Brain pericyte (primary cell): ENCODE results near the gene DUSP2.
A peak's percentile ranks its signal among the peaks of the same experiment; 100 is the strongest.
"Not testable (repeated sequence)": the region's sequence is repeated elsewhere in the genome, so short reads cannot be mapped to it uniquely, and the experiment has no call there.

Experiments
- DNase-seq: peaks from one replicate; pipeline ENCODE4 v3.0.0-alpha.2; 2012; ENCODE audit warnings: low read depth, low spot score

Gene DUSP2

DNA sequence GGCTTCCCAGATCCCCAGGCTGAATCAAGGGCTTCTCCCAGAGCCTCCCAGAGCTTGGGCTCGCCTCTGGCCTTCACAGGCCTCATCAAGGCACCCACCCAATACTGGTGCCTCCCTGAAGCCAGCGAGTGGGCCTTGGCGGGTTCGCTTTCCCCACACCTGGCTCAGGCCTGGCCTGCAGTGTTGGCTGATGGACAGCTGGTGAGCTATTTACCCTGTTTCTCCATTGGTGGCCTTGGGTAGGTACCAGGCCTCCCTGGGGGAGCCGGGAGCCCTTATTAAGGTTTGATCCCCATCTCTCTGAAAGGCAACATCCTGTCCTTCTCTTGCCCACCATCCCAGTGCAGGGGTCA is 18.2 kb upstream of the DUSP2 start:
- no peak for DNase-seq

- DNase-seq, result no peak
Observed at GRCh38 chr2:96161898-96162297, 16.7 kb upstream of the DUSP2 start.

GRCh38 chr2:96160366-96160765 is 15.1 kb upstream of the DUSP2 start:
- not testable (repeated sequence) for DNase-seq

DNA sequence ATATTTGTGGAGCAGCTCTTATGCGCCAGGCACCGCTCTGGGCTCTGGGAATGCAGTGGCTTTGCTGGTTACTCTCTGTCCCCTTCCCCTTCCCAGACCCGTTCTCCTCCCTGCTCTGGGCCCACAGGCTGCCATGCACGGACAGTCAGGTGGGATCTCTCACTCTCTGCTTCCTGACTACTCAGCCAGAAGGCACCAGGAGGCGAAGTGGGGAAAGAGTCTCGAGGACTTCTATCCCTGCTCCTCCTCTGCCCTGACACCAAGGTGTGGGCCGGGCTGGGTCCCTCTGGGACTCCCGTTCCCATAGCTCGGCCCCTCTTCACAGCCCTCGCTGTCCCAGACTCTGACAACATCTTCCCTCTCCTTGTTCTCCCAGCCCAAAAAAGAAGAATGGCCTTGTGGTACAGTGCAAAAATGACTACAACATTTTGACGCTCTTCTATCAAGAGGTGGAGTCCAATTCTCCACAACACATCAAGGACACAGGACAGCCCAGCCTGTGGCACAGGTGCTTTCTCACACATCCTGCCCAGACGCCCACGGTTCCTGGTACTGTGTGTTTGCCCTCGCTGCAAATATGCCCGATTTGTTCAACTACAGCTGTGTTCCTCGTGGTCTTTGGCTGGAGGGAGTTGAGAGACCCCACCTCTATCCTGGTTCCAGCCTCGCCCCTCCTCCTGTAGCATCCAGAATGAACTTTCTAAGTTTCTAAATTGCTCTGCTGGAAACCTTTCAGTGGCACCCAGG is 14.0 kb upstream of the DUSP2 start:
- no peak for DNase-seq

- DNase-seq, result no peak
Observed at GRCh38 chr2:96158554-96158940, 13.3 kb upstream of the DUSP2 start.

- DNase-seq, result no peak
Observed at GRCh38 chr2:96157649-96158553, 12.7 kb upstream of the DUSP2 start.

- no peak for DNase-seq
Observed at GRCh38 chr2:96156926-96157648, 11.8 kb upstream of the DUSP2 start.

GRCh38 chr2:96156011-96156820 is 11.0 kb upstream of the DUSP2 start:
- DNase-seq, result no peak

GRCh38 chr2:96154506-96155380 is 9.5 kb upstream of the DUSP2 start:
- no peak for DNase-seq

GRCh38 chr2:96153991-96154431 is 8.8 kb upstream of the DUSP2 start:
- no peak for DNase-seq

- DNase-seq, result no peak
Observed at GRCh38 chr2:96153291-96153713, 8.1 kb upstream of the DUSP2 start.

DNA sequence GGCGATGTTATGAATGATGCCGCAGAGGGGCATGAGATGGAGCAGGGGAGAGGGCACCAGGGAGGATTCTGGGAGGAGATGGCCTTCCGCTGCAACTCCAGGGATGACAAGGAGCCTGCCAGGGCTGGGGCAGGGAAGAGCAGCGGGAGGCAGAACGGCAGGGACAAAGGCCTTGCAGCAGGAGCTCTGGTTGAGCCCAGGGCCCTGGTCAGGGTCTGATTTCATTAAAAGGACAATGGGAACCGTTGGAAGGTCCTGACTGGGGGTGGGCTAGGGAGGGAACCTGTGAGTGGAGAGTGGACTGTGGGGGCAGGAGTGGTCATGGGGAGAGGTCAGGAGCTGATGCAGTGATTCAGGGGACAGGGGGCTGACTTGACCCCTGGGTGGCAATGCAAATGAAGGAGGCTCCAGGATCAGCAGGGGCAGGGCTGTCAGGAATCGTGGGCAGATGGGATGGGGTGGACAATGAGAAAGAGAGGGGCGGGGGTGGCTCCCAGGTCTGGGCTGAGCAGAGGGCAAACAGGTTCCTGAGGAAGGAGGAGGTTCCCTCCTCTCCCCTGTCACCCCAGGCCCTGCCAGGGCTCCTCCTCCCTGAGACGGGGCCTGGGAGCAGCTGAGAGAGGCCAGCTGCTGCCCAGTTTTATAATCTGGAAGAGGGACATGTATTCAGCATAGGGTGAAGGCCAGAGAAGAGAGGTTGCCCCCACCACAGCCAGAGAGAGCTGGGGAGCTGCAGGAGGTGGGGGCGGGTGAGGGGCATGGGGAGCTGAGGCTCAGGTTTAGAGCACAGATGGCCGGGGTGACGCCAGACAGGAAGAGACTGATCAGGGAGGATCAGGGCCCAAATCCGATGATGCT is 7.3 kb upstream of the DUSP2 start:
- DNase-seq, result no peak

GRCh38 chr2:96151595-96152303 is 6.5 kb upstream of the DUSP2 start:
- no peak for DNase-seq

DNA sequence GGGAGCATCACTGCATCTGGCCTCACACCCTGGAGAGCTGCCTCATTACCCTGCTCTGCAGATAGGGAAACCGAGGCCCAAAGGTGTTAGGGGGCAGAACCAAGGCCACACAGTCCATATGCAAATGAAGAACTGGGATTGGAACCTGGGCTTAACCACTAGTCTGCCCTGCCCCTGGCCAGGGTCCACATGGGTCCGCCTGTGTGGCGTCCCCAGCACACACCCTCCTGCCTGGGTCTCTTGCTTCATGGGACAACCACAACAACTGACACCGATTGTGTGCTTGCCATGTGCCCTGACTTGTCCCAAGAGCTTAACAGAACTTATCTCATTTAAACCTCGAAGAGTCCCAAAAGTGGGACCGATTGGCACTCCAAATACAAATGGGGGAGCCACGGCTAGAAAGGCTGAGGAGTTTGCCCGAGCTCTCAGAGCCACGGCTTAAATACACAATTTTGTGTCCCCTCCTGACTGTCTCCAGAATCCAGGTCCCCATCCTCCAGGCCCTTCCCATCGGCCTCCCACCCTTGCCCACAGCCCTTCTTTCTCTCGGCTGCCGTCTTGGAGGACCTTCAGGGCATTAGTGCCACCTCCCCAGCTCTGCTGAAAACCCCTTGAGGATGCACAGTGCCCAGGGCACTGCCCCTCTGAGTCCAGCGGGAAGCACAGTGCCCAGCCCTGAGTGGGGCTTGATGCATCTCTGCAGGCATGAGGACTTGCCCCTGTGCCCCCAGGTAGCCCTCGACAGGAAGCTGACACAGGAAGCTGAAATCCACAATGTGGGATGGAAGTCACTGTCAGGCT is 5.8 kb upstream of the DUSP2 start:
- DNase-seq, result no peak

DNA sequence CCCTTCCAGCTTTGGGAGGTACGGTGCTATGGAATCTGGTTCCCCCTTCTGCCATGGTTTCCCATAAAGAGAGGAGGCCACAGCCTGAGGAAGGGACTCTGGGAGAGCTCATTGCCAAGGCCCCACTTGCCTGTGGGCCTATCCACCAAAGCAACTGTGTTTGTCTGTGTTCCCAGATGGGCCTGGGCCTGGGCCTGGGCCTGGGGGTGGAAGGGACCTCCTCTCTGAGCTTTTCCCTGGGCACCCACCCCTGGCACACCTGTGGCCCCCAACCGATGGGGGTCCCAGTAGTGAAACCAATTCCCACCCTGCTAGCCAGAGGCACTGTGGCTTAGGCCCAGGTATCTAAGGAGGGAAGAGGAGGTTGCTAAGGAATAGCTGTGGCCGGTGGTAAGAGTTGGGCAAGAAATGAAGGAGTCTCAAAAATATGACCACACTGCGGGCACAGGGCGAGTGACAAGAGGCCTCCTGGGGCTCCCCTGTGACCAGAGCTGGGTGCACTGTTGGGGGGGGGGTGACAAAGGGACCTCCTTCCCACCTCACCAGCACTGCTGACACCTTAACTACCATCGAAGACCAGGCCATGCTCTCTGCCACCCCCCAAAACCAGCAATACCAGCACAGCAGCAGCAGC is 4.9 kb upstream of the DUSP2 start:
- DNase-seq, result no peak

GRCh38 chr2:96148410-96149217 is 3.4 kb upstream of the DUSP2 start:
- peak; percentile 92 for DNase-seq
